ENCODE results near the gene CIZ1. TPM values are rescaled to one million over a fixed set of nuclear protein-coding genes. Genes with fewer than 3 reads are reported as not detected.

CIZ1 gene
- total and polyA plus RNA-seq, 2 of the 13 experiments (the other 11 are each of a cell fraction or from before 2014, with no cell fraction given), result 30.6 to 50.3 TPM

- TF ChIP-seq ZNF589 (CRISPR knock-in tag; conservative IDR thresholded peaks at IDR 0.05) (no peak), TMF1 (CRISPR knock-in tag; IDR thresholded peaks at IDR 0.05; ENCODE audit: low read depth) (no peak), ZNF567 (CRISPR knock-in tag; IDR thresholded peaks at IDR 0.05; ENCODE audit: borderline replicate concordance) (no peak), RBM22 (optimal IDR thresholded peaks at IDR 0.05; ENCODE audit: low read length) (peak; percentile 22), ZNF180 (CRISPR knock-in tag; IDR thresholded peaks at IDR 0.05; ENCODE audit: borderline replicate concordance, low read depth) (no peak), AGO2 (optimal IDR thresholded peaks at IDR 0.05; ENCODE audit: low read depth, low read length) (peak; percentile 47), ZNF33A (CRISPR knock-in tag; IDR thresholded peaks at IDR 0.05; ENCODE audit: borderline replicate concordance) (no peak), THAP7 (CRISPR knock-in tag; IDR thresholded peaks at IDR 0.05) (no peak)
Observed at GRCh38 chr9:128120741-128121465, 70.5 kb downstream of the CIZ1 start (continued).

GRCh38 chr9:128120061-128120740 is 71.2 kb downstream of the CIZ1 start:
- WGBS (ENCODE audit: low lambda C conversion rate), result 87% methylated on average over 9 of the region's 20 CpGs
- H3K36me3 ChIP-seq (replicated peaks in 1 of 2; ENCODE audit: control insufficient read depth in 1 of 2, insufficient read depth in 2 of 2, low read length in 2 of 2), result peaks cover 5 to 38% of the 10 kb centered on the region in 2 experiments; a peak in 3 of 5 replicates
- no peak for TF ChIP-seq ZNF780A (CRISPR knock-in tag; IDR thresholded peaks at IDR 0.05)
- 0 out of 2 replicates have a peak, but pooled peaks have one; percentile 9 for TF ChIP-seq POLR2G (IDR thresholded peaks at IDR 0.05; ENCODE audit: low read depth, low read length)
- TF ChIP-seq RBM22 (optimal IDR thresholded peaks at IDR 0.05; ENCODE audit: low read length), result peak; percentile 67
- TF ChIP-seq RBFOX2 (IDR thresholded peaks at IDR 0.05; ENCODE audit: low read depth, low read length), result 0 out of 2 replicates have a peak, but pooled peaks have one; percentile 58
- no peak for TF ChIP-seq ZNF563 (CRISPR knock-in tag; IDR thresholded peaks at IDR 0.05)
- TF ChIP-seq AGO2 (optimal IDR thresholded peaks at IDR 0.05; ENCODE audit: low read depth, low read length), result peak; percentile 82
- no TSS peak for BruUV-seq (replicated peaks)
- CTCF ChIA-PET (ENCODE audit: low intra/inter-chr PET ratio, low total read pairs), result no interaction called here
- no peak overlapping the region for H3K4me3 ChIP-seq (replicated peaks in 1 of 3; ENCODE audit: insufficient read depth in 1 of 3, low read depth in 2 of 3, low read length in 3 of 3)
- H3K27me3 ChIP-seq (ENCODE audit: control insufficient read depth in 1 of 2, insufficient read depth in 2 of 2, low read length in 2 of 2), result no peaks in the 10 kb centered on the region
- POLR2A ChIA-PET, result interaction anchor here (0.8 kb wide), 1 partner anchor 22 kb away, joined by 3 read pairs; no protein-coding TSS in a partner anchor
- FAIRE-seq (no peak), ATAC-seq (no peak), DNase-seq (ENCODE audit: low spot score) (no peak)
- in situ Hi-C loops (cut with HindIII; ENCODE audit: extremely low pct_ligation_motif_present, low pct_unique_long_range_greater_than_20kb), result no loop called here
- H3K9me3 ChIP-seq (ENCODE audit: low read length), result no peaks in the 10 kb centered on the region
- intact Hi-C loops (cut with micrococcal nuclease; ENCODE audit: unreplicated experiment), result no loop called here
- H4K20me1 ChIP-seq (ENCODE audit: insufficient read depth, low read length), result peaks cover 4% of the 10 kb centered on the region; the same call in 1 of the 2 replicates
- H3K9ac ChIP-seq (ENCODE audit: insufficient read depth, low read depth, low read length), result no peak overlapping the region
- peaks cover 6% of the 10 kb centered on the region for H3K79me2 ChIP-seq (ENCODE audit: insufficient read depth, low read length)
- H2AFZ ChIP-seq (ENCODE audit: low read length), result no peak overlapping the region
- H3K4me2 ChIP-seq (ENCODE audit: low read depth, low read length), result no peak overlapping the region
- H3K4me1 ChIP-seq (ENCODE audit: insufficient read depth, low read length), result peaks cover 38% of the 10 kb centered on the region
- no peak overlapping the region for H3K27ac ChIP-seq (ENCODE audit: extremely low read length, insufficient read depth, low read length)

All from HepG2 (cell line).